ENCODE results near the gene TBXAS1. TPM values are rescaled to one million over a fixed set of nuclear protein-coding genes. Genes with fewer than 3 reads are reported as not detected.

TBXAS1 gene
- total and polyA plus RNA-seq, 2 donors (not counting 3 experiments of a cell fraction or from before 2014, with no cell fraction given) = 2.1 to 4.3 TPM

DNA sequence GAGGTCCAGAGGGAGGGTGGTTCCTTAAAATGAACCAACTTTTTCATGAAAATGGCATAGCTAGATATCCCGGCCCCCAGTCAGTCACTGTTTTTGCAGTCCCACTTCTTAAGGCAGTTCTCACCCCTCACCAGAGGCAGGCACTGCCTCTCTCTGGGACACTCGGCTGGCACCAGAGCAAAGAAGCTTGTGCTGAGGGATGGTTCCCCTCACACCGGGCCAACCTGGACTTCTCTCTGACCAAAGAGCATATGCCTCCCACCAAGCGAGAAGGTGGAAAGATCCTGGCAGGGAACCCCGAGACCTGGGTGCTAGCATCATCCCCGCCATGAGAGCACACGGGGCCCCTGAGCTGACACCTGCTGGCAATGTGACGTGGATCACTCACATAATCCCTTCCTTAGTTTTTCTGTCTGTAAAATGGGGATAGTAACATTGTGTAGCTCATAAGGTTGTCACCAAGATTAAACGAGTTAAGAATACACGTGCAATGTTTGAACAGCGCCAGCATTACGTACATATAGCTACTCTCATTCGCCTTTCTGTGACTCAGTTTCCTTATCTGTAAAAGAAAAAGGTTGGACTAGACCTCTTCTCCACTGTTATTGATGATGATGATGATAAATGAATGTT lies 145.2 kb downstream of the TBXAS1 start:
- no peak overlapping the region for H3K4me2 ChIP-seq (ENCODE audit: insufficient read depth, low read length)
- dilution Hi-C loops (cut with MboI; ENCODE audit: extremely low pct_ligation_motif_present, low sequenced_read_pairs) (no loop called here), intact Hi-C loops (cut with micrococcal nuclease) (no loop called here)
- H2AFZ ChIP-seq (ENCODE audit: low read depth, low read length) = no peak overlapping the region
- no peaks in the 10 kb centered on the region for H3K36me3 ChIP-seq (ENCODE audit: control insufficient read depth in 2 of 2, extremely low read depth in 1 of 2, insufficient read depth in 2 of 2, low read length in 2 of 2)
- ChIA-PET POLR2A (no interaction called here), CTCF (interaction anchor here (1.0 to 1.4 kb wide), 2 partner anchors 372 kb away, joined by 3 to 5 read pairs; no protein-coding TSS in a partner anchor)
- no peaks in the 10 kb centered on the region for H4K20me1 ChIP-seq (replicated peaks; ENCODE audit: control insufficient read depth, extremely low read depth, insufficient read depth, low read length)
- no peaks in the 10 kb centered on the region for H3K4me1 ChIP-seq (ENCODE audit: control insufficient read depth, extremely low read depth, insufficient read depth, low read length)
- no peaks in the 10 kb centered on the region for H3K79me2 ChIP-seq (ENCODE audit: control insufficient read depth, insufficient read depth, low read length)
- H3K9me1 ChIP-seq (replicated peaks; ENCODE audit: control insufficient read depth, extremely low read depth, insufficient read depth, low read length) = no peaks in the 10 kb centered on the region
- TF ChIP-seq JUN (IDR thresholded peaks at IDR 0.05; ENCODE audit: borderline replicate concordance, insufficient read depth, insufficient read length, low read depth) (no peak), GATA2 (IDR thresholded peaks at IDR 0.05; ENCODE audit: insufficient read depth, insufficient read length, low read depth, low read length) (no peak), FOS (IDR thresholded peaks at IDR 0.05; ENCODE audit: borderline replicate concordance, insufficient read depth, low read length) (no peak), POLR2A (IDR thresholded peaks at IDR 0.05; ENCODE audit: low read depth, low read length) (no peak), EZH2 (IDR thresholded peaks at IDR 0.05; ENCODE audit: borderline replicate concordance, low read depth, low read length, severe bottlenecking) (no peak), MYC (IDR thresholded peaks at IDR 0.05; ENCODE audit: low read depth, low read length) (no peak), POLR2AphosphoS5 (IDR thresholded peaks at IDR 0.05; ENCODE audit: insufficient read depth, low read depth, low read length) (no peak)
- TF ChIP-seq, protein P1, sequence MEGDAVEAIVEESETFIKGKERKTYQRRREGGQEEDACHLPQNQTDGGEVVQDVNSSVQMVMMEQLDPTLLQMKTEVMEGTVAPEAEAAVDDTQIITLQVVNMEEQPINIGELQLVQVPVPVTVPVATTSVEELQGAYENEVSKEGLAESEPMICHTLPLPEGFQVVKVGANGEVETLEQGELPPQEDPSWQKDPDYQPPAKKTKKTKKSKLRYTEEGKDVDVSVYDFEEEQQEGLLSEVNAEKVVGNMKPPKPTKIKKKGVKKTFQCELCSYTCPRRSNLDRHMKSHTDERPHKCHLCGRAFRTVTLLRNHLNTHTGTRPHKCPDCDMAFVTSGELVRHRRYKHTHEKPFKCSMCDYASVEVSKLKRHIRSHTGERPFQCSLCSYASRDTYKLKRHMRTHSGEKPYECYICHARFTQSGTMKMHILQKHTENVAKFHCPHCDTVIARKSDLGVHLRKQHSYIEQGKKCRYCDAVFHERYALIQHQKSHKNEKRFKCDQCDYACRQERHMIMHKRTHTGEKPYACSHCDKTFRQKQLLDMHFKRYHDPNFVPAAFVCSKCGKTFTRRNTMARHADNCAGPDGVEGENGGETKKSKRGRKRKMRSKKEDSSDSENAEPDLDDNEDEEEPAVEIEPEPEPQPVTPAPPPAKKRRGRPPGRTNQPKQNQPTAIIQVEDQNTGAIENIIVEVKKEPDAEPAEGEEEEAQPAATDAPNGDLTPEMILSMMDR (IDR thresholded peaks at IDR 0.05; ENCODE audit: extremely low read depth in 1 of 2, insufficient read depth in 1 of 2, low read depth in 1 of 2, low read length in 2 of 2) = no peak
- TF ChIP-seq, protein P2, sequence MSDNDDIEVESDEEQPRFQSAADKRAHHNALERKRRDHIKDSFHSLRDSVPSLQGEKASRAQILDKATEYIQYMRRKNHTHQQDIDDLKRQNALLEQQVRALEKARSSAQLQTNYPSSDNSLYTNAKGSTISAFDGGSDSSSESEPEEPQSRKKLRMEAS (IDR thresholded peaks at IDR 0.05; ENCODE audit: insufficient read depth, insufficient read length) = no peak
- H3K4me3 ChIP-seq (replicated peaks in 1 of 3; ENCODE audit: insufficient read depth in 1 of 3, low read depth in 1 of 3, low read length in 3 of 3) = no peak overlapping the region
- no peak overlapping the region for H3K27ac ChIP-seq (ENCODE audit: insufficient read depth, low read depth, low read length)
- BruUV-seq (replicated peaks) = no TSS peak
- FAIRE-seq (no peak), DNase-seq (ENCODE audit: low read depth, low spot score) (no peak)
- H3K9ac ChIP-seq (replicated peaks; ENCODE audit: extremely low read depth, insufficient read depth, low read length) = no peak overlapping the region
- H3K9me3 ChIP-seq (replicated peaks; ENCODE audit: control insufficient read depth, insufficient read depth, low read length) = no peaks in the 10 kb centered on the region
- H3K27me3 ChIP-seq (ENCODE audit: control insufficient read depth in 2 of 2, insufficient read depth in 2 of 2, low read length in 2 of 2) = peaks cover 6 to 11% of the 10 kb centered on the region in 2 experiments
